Muscle layer of colon (tissue), 2 donors: Measurements from ENCODE around the gene TMTC3.
"Not testable (repeated sequence)": the region's sequence is repeated elsewhere in the genome, so short reads cannot be mapped to it uniquely, and the experiment has no call there.

ENCODE experiments used
- H3K27ac ChIP-seq: one replicate; pipeline ENCODE4 v1.7.0; 2013; ENCODE audit warnings: low read depth, mild to moderate bottlenecking, low read length, moderate library complexity
- H3K27me3 ChIP-seq, 2 donors: one replicate each; pipeline ENCODE4 v1.7.0; 2013; ENCODE audit warnings: low read length in 2 of 2, mild to moderate bottlenecking in 2 of 2; ENCODE audit not compliant: insufficient read depth in 2 of 2, control insufficient read depth in 1 of 2
- H3K36me3 ChIP-seq: one replicate; pipeline ENCODE4 v1.7.0; 2013; ENCODE audit warnings: mild to moderate bottlenecking, low read length; ENCODE audit not compliant: insufficient read depth
- H3K4me1 ChIP-seq: one replicate; pipeline ENCODE4 v1.7.0; 2013; ENCODE audit warnings: mild to moderate bottlenecking, low read length; ENCODE audit not compliant: insufficient read depth
- H3K4me3 ChIP-seq, 2 donors: one replicate each; pipeline ENCODE4 v1.7.0; 2013; ENCODE audit warnings: low read length in 2 of 2, low read depth in 1 of 2, mild to moderate bottlenecking in 1 of 2, moderate library complexity in 1 of 2
- H3K9ac ChIP-seq: one replicate; pipeline ENCODE4 v1.7.0; 2013; ENCODE audit warnings: low read length
- H3K9me3 ChIP-seq: one replicate; pipeline ENCODE4 v1.7.0; 2013; ENCODE audit warnings: mild to moderate bottlenecking, low read length
- donor health status: abdominal sarcoma.
- donor health status: Adenocarcinoma of cecum.

Gene TMTC3

DNA sequence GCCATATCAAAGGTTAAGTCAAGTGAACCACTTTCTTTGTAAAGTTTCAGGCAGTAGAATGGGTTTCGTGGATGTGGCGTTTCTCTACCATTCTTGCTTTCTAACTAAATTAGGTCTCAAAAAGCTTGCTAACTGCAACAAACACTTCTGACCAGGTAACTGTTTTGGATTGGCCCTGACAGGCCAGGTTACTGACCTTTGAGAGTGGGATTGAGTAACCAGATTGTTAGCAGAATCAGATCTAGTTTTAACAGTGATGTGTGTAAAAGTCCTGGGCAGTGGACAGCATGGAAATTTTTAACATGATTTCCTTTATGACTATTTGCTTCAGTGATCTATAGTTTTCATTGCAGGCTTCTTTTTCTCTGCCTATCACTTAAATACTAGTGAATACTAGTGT is 57.9 kb downstream of the TMTC3 start:
- no peak overlapping the region for H3K27ac ChIP-seq
- H3K27me3 ChIP-seq, result no peaks in the 10 kb centered on the region
- H3K36me3 ChIP-seq, result no peaks in the 10 kb centered on the region
- H3K4me3 ChIP-seq, result no peak overlapping the region
- no peaks in the 10 kb centered on the region for H3K4me1 ChIP-seq
- no peaks in the 10 kb centered on the region for H3K9me3 ChIP-seq
- H3K9ac ChIP-seq, result no peak overlapping the region

DNA sequence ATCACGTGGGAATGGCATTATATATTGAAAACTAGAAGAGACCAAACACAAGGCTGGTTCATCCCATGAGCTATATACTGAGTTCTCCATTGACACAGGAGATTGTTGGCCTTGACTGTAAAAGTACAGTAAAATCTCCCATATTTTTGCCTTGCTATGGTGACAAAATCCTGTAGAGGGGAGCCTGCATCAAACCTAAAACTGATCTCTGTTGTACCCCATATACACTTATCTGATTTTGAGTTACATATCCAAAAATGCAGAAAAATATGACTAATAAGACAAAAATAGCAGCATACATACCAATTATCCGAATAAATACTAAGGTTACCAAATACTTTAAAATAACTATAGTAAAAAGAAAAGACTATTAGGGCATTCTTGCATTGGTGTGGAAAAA is 60.4 kb downstream of the TMTC3 start:
- H3K27me3 ChIP-seq, result no peaks in the 10 kb centered on the region
- H3K9ac ChIP-seq, result no peak overlapping the region
- H3K4me1 ChIP-seq, result no peaks in the 10 kb centered on the region
- H3K4me3 ChIP-seq, result no peak overlapping the region
- no peak overlapping the region for H3K27ac ChIP-seq
- no peaks in the 10 kb centered on the region for H3K36me3 ChIP-seq
- H3K9me3 ChIP-seq, result no peaks in the 10 kb centered on the region

DNA sequence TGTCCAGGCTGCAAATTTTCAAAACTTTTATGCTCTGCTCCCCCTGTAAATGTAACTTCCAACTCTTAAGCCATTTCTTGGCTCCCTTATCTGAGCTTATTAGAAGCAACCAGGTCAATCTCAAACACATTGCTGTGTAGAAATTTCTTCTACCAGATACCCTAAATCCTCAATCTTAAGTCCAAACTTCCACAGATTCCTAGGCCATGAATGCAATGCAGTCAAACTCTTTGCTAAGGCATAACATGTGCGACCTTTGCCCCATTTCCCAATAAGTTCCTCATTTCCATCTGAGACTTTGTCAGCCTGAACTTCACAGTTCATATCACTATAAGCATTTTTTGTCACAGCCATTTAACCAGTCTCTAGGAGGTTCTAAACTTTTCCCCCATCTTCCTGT is 64.5 kb downstream of the TMTC3 start:
- Histone ChIP-seq H3K9me3 (no peaks in the 10 kb centered on the region), H3K4me1 (no peaks in the 10 kb centered on the region), H3K36me3 (no peaks in the 10 kb centered on the region), H3K9ac (no peak overlapping the region), H3K27me3 (no peaks in the 10 kb centered on the region), H3K27ac (no peak overlapping the region), H3K4me3 (no peak overlapping the region)

DNA sequence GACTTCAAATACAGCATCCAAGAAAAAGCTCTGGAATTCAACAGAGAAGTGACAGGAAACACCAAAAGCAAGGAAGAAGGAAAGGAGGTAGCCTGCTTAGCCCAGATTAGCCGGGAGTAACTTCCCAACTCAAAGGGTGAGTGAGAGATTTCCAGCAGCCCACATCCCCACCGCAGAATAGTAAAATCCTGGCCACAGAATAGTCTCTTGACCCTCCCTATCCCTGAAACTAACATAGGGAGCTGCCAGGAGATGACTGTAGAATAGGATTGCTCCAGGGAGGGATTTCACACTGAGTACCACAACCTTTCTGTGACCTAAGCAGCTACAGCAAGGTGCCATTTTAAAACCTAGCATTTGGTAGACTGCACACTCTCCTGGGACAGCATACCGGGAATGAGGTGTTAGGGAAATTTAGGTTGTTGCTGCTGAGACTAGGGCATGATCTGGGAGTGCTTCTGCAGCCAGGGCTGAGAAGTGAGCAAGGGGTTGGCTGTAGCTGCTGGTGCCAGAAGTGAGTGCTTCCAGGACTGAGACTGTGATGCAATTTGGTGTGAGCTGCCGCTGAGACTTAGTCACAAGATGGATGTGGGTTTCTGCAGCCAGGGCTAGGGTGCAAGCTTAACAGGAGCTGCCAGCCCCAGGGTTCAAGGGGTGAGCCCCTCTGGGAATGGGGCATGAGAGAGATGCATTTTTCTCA is 66.0 kb downstream of the TMTC3 start:
- H3K4me3 ChIP-seq, result no peak overlapping the region
- no peaks in the 10 kb centered on the region for H3K36me3 ChIP-seq
- H3K27me3 ChIP-seq, result no peaks in the 10 kb centered on the region
- no peak overlapping the region for H3K9ac ChIP-seq
- H3K4me1 ChIP-seq, result no peaks in the 10 kb centered on the region
- no peak overlapping the region for H3K27ac ChIP-seq
- peaks cover 4% of the 10 kb centered on the region for H3K9me3 ChIP-seq

DNA sequence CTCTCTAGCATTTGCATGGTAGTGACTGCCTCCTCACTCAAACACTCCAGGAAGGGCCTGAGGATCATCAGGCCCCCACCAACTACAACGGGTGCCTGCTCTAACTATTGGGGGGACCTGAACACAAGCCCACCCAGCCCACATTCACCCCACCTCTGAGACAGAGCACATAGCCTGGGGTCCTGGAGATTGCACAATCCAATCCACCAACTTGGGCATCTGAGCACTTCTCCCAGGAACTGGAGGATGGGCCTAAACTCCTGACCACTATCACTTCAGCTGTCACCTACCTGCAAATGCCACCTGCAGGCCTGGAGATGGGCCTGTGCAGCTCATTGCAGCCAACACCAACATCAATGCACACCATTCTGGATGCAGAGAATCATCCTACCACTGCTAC is 66.6 kb downstream of the TMTC3 start:
- Histone ChIP-seq H3K4me3 (no peak overlapping the region), H3K9ac (no peak overlapping the region), H3K27ac (no peak overlapping the region), H3K4me1 (no peaks in the 10 kb centered on the region), H3K9me3 (peaks cover 5% of the 10 kb centered on the region), H3K27me3 (no peaks in the 10 kb centered on the region), H3K36me3 (no peaks in the 10 kb centered on the region)

DNA sequence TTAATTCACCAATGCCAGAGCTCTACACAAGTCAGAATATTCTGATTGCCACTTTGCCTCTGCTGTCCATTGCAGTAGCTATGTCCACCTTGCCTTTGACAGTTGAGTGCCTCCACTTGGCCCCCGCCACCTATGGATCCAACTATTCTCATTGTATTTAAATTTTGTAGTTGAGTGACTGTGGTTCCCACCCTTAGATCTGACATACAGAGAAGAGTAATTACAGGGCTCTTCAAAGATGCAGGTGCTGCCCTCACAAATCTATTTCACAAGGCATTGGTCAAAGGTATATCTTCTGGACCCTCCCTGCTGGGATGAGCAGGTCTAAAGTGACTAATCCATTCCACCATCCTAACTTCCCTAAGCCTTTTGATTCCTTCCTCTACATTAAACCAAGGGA is 68.2 kb downstream of the TMTC3 start:
- not testable (repeated sequence) for H3K4me3 ChIP-seq, H3K9ac ChIP-seq, H3K9me3 ChIP-seq, H3K27me3 ChIP-seq, H3K27ac ChIP-seq, H3K4me1 ChIP-seq, H3K36me3 ChIP-seq

DNA sequence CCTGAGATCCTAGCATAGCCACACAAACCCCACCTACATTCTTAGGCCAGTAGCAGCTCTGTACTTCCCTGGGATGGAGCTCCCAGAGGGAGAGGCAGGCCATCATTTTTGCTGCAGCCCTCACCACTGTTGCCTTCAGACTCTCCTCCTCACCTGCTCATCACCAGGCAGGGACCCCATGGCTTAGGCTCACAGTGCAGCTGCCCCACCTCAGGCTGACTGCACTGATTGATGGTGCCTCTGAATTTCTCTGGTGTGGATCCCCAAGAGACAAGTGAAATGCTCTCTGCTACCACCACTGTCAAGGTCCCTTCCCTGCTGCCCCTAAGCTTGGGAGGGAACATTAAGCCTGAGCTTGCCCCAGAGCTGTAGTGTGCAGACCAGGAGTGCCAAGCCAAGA is 76.2 kb downstream of the TMTC3 start:
- H3K4me1 ChIP-seq, result no peaks in the 10 kb centered on the region
- no peaks in the 10 kb centered on the region for H3K36me3 ChIP-seq
- no peak overlapping the region for H3K9ac ChIP-seq
- H3K27ac ChIP-seq, result no peak overlapping the region
- peaks cover 13% of the 10 kb centered on the region for H3K9me3 ChIP-seq
- no peak overlapping the region for H3K4me3 ChIP-seq
- no peaks in the 10 kb centered on the region for H3K27me3 ChIP-seq

DNA sequence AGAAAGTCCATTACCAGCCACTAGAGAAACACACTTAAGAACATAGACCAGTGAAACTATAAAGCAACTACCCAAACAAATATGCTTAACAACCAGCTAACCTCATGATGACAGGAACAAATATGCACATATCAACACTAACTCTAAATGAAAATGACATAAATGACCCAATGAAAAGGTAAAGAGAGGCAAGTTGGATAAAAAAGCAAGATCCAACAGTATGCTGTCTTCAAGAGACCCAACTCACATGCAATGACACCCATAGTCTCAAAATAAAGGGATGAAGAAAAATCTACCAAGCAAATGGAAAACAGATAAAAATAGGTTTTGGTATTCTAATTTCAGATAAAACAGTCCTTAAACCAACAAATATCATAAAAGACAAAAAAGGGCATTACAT is 77.8 kb downstream of the TMTC3 start:
- no peak overlapping the region for H3K27ac ChIP-seq
- H3K4me3 ChIP-seq, result no peak overlapping the region
- no peaks in the 10 kb centered on the region for H3K36me3 ChIP-seq
- H3K9ac ChIP-seq, result no peak overlapping the region
- peaks cover 10% of the 10 kb centered on the region for H3K9me3 ChIP-seq
- no peaks in the 10 kb centered on the region for H3K4me1 ChIP-seq
- no peaks in the 10 kb centered on the region for H3K27me3 ChIP-seq

DNA sequence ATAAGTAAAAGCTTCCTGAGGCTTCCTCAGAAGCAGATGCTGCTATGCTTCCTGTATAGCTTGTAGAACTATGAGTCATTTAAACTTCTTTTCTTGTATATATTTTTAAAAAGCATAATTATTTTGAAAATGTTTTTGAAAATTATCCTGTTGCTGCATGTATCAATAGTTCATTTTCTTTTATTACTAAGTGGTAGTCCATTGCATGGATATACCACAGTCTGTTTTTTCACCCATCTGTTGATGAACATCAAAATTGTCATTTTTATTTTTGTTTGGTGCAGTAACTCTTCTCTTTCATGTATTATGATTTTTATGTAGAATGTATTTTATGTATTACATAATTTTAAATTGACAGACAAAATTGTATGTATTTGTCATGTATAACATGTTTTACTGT is 81.4 kb downstream of the TMTC3 start:
- Histone ChIP-seq H3K4me1 (no peaks in the 10 kb centered on the region), H3K27me3 (no peaks in the 10 kb centered on the region), H3K9me3 (peaks cover 10% of the 10 kb centered on the region), H3K36me3 (no peaks in the 10 kb centered on the region), H3K4me3 (no peak overlapping the region), H3K27ac (no peak overlapping the region), H3K9ac (no peak overlapping the region)

DNA sequence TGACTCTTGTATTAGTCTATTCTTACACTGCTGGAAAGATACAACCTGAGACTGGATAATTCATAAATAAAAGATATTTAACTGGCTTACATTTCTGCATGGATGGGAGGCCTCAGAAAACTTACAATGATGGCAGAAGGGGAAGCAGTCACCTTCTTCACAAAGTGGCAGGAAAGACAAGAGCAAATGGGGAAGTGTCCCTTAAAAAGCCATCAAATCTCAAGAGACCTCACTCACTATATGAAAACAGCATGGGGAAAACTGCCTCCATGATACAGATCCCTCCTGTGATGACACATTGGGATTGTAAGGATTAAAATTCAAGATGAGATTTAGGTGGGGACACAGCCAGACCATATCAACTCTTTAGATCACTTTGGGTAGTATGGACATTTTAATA is 83.7 kb downstream of the TMTC3 start:
- H3K9me3 ChIP-seq, result peaks cover 5% of the 10 kb centered on the region
- no peaks in the 10 kb centered on the region for H3K4me1 ChIP-seq
- H3K9ac ChIP-seq, result no peak overlapping the region
- H3K4me3 ChIP-seq, result no peak overlapping the region
- no peaks in the 10 kb centered on the region for H3K27me3 ChIP-seq
- H3K36me3 ChIP-seq, result no peaks in the 10 kb centered on the region
- no peak overlapping the region for H3K27ac ChIP-seq

DNA sequence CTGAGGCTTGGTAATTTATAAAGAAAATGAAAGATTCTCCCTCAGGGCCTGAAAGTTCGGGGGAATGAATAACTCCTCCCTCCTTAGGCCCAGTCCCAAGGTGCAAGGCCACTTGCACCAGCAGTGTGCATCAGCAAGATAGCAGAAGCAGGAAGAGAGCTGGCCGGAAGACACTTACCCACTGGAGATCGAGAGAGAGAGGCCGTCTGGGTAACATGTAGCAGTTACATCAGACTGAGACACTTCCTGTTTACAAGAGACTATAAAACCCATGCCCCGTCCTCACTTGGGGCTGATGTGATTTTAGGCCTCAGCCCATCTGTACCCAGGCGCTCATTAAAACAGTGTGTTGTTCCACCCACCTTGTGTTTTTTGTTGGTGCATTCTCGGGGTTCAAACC is 85.2 kb downstream of the TMTC3 start:
- Histone ChIP-seq H3K27ac (no peak overlapping the region), H3K9ac (no peak overlapping the region), H3K4me1 (no peaks in the 10 kb centered on the region)

DNA sequence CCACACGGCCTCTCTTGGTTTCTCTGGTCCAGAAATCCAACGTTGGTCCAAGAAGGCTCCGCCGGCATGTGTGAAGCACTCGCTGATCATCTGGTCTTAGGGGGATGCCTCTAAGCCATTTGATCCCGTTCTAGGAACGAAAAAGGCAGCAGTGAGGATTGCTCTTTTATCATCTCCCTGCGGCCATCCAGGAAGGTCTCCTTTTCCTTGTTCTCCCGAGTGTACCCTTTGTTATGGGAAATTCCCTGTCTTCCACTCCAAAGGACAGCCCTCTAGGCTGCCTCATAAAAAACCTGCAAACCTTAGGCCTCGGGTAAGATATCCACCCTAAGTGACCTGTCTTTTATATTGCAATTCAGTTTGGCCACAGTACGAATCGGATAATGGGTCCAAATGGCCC is 85.8 kb downstream of the TMTC3 start:
- Histone ChIP-seq H3K4me3 (no peak overlapping the region), H3K9ac (no peak overlapping the region), H3K36me3 (no peaks in the 10 kb centered on the region), H3K4me1 (no peaks in the 10 kb centered on the region), H3K9me3 (peaks cover 4% of the 10 kb centered on the region), H3K27ac (no peak overlapping the region), H3K27me3 (no peaks in the 10 kb centered on the region)

More for the DNA sequence above, 85.2 kb downstream of the TMTC3 start:
- Histone ChIP-seq H3K4me3 (no peak overlapping the region), H3K9me3 (peaks cover 5% of the 10 kb centered on the region), H3K36me3 (no peaks in the 10 kb centered on the region), H3K27me3 (no peaks in the 10 kb centered on the region)
